HG03039 (cell line): Measurements from ENCODE around the gene GRXCR2.
"Not testable (repeated sequence)": the region's sequence is repeated elsewhere in the genome, so short reads cannot be mapped to it uniquely, and the experiment has no call there.

Experiments
- ATAC-seq: cut with Tn5 transposase; IDR thresholded peaks from one replicate; pipeline ENCODE4 v1.9.1; 2021; ENCODE audit warnings: mild to moderate bottlenecking, moderate library complexity; ENCODE audit not compliant: unreplicated experiment

The GRXCR2 gene

DNA sequence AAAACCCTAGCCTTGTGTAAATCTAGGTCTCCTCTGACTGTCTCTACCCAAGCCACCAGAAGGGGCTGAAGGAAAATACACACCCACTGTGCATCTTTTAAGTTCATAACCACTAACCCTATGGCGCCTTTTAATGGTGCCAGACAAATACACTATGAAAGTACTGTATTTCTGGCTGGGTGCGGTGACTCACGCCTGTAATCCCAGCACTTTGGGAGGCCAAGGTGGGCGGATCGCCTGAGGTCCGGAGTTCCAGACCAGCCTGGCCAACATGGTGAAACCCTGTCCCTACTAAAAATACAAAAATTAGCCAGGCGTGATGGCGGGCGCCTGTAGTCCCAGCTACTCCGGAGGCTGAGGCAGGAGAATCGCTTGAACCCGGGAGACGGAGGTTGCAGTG is 36.6 kb downstream of the GRXCR2 start:
- ATAC-seq, result not testable (repeated sequence)

DNA sequence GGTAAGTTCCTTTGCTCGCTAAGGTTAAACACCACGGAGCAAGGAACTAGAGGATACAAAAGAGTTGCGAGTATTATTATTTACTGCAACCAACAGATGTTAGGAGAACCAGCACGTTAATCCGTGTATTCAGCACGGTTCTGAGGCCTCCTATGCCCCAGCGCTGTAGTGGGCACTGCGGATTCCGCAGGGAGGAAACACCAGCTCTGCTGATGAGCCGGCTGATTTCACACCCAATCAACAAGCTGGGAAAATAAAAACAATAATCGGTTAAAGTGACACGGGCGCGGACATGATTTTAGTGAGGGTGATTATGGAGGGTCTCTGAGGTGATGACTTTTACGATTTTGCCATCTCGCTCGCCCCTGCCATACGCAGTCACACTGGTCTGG is 37.0 kb downstream of the GRXCR2 start:
- ATAC-seq, result no peak

DNA sequence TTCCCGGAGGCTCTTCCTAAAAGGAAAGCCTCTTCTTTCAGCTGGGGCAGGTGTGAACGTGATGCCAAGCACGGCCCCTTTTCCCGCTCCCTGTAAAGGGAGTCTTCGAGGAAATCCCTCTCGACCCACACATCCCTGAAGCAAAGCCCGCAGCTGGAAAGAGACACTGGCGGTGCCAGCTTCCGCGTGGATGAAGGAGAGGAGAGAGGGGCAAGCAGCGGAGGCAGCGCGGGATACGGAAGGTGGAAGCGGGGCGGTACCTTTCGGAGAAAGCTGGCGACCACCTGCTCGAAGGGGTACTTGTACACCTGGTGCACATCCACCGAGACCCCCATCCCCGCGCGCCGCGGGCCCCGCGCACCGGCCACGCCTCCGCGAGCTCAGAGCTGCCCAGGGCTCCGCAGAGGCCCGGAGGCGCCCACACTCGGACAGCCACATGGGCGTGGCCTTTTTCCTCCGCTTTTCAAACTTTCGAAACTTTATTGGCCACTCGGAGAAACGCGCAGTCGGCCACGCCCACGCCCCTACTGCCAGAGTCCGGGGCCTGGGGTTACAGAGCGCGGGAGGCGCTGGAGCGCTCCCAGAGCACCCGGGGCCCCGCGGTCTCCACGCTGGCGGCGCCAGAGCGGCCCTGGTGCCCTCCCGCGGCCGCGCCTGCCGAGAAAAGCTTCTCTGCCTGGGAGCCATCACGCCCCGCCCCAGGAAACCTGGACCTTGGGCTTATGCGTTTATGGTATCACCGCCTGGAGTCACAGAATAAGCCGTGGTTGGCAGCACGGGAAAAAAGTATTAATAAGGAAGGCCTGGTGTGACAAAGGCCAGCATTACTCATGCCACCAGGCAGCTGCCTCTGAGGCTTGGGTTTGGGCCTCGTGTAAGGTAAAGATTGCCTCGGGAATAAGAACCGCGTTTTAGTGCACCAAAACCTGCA is 37.6 kb downstream of the GRXCR2 start, which contains the start of gene PRELID2:
PRELID2 (minus strand) TSS at position 426 of the 931 bp plus-strand sequence; CDS start at position 335, 91 bp downstream.
- peak; percentile 69 for ATAC-seq

DNA sequence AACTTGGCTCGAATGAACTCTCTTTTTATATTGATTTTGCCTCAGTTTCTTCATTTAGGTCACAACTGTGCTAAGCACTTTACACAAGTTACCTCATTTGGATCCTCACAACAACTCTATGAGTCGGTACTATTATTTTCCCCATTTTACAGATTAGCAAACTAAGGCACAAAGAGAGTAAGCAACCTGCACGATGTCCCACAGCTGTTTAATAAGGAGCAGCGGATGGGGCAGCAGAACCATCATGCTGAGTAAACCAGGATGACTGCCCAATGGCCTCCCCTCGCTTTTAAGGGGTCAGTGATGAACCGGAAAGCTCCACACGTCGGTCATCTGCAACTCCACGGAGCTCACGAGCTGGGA is 38.3 kb downstream of the GRXCR2 start:
- ATAC-seq, result no peak

DNA sequence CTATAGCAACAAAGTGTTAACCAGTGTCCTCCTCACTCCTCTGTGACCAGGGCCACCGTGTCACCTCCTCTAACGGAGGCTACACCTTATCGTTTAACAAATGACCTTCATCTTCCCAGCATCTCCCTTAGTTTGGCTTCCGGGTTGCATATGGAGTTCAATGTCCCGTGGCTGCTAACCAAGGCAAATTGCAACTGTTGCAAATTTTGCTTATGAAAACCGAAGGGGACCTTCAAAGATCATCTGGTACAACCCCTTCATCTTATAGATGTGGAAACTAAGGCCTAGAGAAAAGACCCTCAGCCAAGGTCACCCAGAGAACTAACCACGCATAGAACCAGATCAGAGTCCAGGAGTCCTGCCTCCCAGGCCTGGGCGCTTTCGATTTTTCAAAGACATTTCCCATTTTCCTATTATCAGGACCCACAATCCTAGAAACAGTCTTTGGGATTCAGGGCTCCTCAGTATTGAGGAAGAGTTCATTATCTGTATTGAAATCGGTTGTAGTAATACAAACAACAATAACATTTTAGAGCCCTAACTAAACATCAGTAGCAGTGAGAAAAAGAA is 39.1 kb downstream of the GRXCR2 start:
- ATAC-seq, result no peak

DNA sequence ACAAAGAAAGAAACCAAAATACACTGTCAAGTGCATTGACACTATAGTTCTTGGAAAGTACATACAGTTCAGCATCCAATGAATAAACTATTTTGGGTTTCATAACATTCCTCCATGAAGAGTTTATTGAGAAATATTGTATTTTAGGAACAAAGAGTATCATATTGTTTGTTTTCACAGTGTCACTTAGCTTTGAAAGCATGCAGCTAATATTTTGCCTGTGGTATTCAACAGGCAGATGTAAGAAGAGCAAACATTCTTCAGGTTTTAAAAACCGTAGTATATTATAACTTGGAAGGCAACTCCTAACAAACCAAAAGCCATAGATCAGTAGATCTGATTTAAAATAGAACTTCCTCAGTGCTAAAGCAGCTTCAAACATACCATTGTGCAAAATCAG is 42.2 kb downstream of the GRXCR2 start:
- ATAC-seq, result no peak

DNA sequence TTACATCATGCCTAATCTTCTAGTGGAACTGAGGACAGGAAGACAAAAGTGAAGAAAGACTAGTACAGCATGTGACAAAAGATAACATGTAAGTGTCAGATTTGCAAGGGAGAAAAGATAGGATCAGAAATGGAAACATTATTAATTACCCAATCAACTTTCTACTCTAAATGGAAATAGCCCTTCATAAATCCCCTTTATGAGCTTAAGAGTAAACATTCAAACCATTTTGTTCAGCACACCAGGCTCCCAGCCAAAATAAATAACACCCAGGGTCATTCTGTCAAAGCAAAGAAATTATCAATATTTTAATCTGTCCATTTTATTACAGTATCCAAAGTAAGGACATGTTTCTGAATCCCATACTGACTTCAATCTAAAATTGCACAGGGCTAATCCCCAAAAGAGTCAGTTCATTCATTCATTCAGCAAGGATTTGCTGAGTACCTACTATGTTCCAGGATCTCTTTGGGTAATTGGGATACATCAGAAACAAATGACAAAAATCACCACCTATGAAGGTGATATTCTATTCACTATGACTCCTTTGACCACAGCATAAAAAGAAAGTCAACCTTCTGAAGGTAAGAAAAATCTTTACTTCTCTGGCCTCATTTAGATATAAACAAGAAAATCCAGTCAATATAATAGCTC is 43.0 kb downstream of the GRXCR2 start:
- ATAC-seq, result no peak

DNA sequence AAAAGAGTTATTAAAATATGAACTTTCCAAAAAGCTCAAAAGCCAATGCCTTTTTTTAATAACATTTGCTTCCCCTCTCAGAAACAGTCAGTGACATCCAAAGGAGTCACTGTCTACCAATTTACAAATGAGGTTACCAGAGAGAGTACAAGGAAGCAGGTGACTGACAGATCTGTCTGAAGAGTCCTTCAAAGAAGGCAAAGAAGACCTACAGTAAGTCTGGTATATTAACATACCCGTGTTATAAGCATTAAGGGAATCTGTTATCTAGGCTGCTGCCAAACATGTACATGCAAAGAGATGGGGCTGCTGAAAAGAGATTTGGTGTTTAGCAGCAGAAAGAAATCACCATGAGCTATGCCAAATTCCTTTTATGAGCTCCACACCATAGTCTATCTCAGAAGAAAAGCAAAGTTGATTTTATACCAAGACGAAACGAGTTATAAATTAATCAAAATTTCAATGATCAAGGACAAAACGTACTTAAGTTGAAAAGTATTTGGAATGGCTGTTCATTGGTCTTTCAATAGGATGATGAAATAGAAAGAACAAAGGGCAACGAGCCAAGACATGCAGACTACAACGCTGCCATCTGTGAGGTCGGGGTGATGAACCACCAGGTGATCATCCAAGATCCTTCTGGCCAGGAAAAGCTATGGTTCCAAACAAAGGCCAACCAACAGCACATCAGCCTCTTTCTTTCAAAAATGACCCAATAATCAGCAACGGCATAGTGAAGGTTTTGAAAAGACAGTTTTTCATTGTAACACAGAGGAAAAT is 45.7 kb downstream of the GRXCR2 start:
- no peak for ATAC-seq

DNA sequence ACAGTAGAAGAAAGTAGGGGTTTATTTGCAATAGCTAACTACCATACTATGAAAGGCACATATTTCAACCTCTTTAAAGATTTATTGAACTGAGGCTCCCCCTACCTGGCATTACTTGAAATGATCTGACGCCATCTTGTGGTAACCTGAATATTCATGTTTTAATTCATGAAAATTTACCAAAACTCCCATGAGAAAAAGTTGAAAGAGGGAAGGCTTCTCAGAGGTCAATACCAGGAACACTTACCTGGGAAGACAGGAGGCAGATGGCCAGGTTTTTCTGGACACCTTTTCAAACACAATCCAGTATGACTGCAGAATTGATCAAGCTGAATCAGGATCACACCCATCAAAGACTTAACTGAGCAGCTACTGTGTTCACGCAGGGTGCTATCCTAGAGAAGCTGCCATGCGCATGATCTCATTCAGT is 47.0 kb downstream of the GRXCR2 start:
- ATAC-seq, result no peak

DNA sequence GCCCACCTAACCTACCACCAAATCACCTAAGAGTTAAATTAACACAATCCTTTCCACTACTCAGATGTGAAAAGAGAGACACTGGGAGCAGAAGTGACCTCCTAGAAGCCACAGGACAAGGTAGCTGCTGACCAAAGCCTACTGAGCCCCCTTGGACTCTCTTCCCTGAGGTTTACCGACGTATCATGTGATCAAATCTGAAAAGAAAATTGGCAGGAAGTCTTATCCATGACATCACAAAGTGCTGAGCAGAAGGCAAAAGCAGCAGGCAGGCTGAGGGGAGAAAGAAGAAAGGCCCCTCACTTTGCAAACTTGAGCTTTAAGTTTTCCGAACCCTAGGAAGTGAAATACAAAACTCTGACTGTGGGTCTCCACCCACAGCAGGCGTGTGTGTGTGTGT is 48.8 kb downstream of the GRXCR2 start:
- ATAC-seq, result no peak

DNA sequence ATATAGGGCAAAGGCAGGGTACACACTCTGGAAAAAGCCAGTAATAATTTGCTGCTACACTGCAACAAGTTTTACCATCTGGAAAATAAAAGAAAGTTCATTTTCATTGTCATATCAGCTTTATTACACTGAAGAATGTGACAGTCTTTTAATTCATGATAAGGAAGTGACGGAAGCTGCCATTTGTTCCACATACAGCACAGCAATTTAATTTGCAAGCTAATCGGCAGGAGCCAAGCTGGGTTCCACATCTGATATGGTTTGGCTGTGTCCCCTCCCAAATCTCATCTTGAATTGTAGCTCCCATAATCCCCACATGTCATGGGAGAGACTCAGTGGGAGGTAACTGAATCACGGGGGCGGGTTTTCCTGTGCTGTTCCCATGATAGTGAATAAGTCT is 54.2 kb downstream of the GRXCR2 start:
- no peak for ATAC-seq

DNA sequence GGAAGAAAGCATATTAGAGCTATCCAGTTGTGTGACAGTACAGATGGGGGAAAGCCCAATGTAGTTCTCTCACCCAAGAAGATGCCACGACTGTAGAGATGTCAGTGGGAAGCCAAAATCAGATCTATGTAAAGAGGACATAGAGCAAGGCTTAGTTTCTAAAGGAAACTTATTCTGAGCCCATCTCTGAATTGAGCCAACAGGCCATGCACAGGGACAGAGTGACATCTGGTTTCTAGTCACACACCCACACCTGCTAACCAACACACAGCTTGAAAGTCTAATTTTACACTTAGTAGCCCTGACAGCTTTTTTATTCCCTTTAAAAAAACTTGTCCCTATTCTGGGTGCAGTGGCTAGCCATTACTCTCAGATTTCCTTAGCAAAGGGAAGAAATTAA is 59.9 kb downstream of the GRXCR2 start:
- ATAC-seq, result no peak

DNA sequence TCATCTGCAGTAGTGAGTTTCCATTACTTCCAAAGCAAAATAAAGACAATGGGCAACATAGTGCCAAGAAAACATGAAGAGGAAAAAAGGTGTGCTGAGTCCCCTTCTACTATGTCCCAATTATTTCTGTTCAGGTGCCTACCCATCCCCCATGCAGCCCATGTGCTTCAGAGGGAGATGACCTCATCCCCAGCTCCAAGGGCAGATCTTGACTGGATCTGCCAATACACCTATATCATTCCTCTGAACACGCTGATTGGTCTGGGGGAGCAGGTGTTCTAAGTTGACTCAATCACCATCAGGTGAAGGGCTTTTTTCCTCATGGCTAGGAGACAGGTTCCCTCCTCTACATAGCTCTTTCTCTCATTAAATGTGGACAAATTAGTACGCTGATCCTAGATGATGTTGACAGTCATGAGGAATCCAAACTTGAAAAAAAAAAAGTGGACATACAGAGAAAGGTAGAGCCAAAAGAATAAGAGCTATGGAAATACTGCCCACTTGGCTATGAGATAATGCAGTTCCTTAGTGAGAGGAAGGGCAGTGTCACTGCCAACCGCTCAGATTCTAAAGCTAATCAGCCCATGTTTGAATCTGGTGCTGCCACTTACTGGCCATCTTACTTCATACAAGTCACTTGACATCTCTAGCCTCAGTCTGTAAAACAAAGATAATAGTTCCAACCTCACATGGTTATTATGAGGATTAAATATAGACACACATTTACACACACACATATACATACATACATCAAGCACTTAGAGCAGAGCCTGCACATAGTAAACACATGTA is 60.8 kb downstream of the GRXCR2 start:
- no peak for ATAC-seq
